Mucosa of rectum (tissue), 2 donors: Measurements from ENCODE around the gene CEP104.

Experiments used
- H3K27ac ChIP-seq, 2 donors: one replicate each; pipeline ENCODE4 v1.7.0; 2013; ENCODE audit warnings: inconsistent platforms in 2 of 2, low read depth in 2 of 2, low read length in 2 of 2
- H3K27me3 ChIP-seq, 2 donors: one replicate each; pipeline ENCODE4 v1.7.0; 2013; ENCODE audit warnings: low read length in 2 of 2; ENCODE audit not compliant: control insufficient read depth in 2 of 2, insufficient read depth in 2 of 2
- H3K36me3 ChIP-seq, 2 donors: one replicate each; pipeline ENCODE4 v1.7.0; 2013; ENCODE audit warnings: low read length in 2 of 2; ENCODE audit not compliant: control insufficient read depth in 2 of 2, insufficient read depth in 2 of 2
- H3K4me1 ChIP-seq, 2 donors: one replicate each; pipeline ENCODE4 v1.7.0; 2013; ENCODE audit warnings: low read length in 2 of 2, mild to moderate bottlenecking in 1 of 2; ENCODE audit not compliant: control insufficient read depth in 2 of 2, insufficient read depth in 2 of 2
- H3K4me3 ChIP-seq, 2 donors: one replicate each; pipeline ENCODE4 v1.7.0; 2013; ENCODE audit warnings: low read length in 2 of 2
- H3K9ac ChIP-seq, 2 donors: one replicate each; pipeline ENCODE4 v1.7.0; 2013; ENCODE audit warnings: low read length in 2 of 2, low read depth in 1 of 2, mild to moderate bottlenecking in 1 of 2
- H3K9me3 ChIP-seq, 2 donors: one replicate each; pipeline ENCODE4 v1.7.0; 2013; ENCODE audit warnings: low read length in 2 of 2; ENCODE audit not compliant: control insufficient read depth in 2 of 2
- donor health status: healthy.
- donor health status: Normal muscosa, but diverticular disease.

The CEP104 gene

GRCh38 chr1:3856923-3857790, at the start of gene CEP104, which contains the start of gene DFFB:
Gene CEP104 (minus strand): TSS chr1:3857211. CDS start chr1:3852407, 4,804 bp downstream.
Gene DFFB (plus strand): TSS chr1:3857476. CDS start chr1:3857604, 128 bp downstream.
- Histone ChIP-seq H3K36me3 (peaks cover 0 to 3% of the 10 kb centered on the region in 2 donors), H3K4me1 (peaks cover 14 to 18% of the 10 kb centered on the region in 2 donors), H3K4me3 (peak within 1 kb of the TSS; percentile 89 to 94), H3K27me3 (no peaks in the 10 kb centered on the region), H3K9ac (peak within 1 kb of the TSS; percentile 68 to 85), H3K9me3 (no peaks in the 10 kb centered on the region), H3K27ac (peak within 1 kb of the TSS; percentile 66 to 77)

GRCh38 chr1:3906672-3907020, 49.6 kb upstream of the CEP104 start:
- Histone ChIP-seq H3K36me3 (no peaks in the 10 kb centered on the region), H3K9me3 (no peaks in the 10 kb centered on the region), H3K4me1 (peaks cover 2 to 14% of the 10 kb centered on the region in 2 donors)

DNA sequence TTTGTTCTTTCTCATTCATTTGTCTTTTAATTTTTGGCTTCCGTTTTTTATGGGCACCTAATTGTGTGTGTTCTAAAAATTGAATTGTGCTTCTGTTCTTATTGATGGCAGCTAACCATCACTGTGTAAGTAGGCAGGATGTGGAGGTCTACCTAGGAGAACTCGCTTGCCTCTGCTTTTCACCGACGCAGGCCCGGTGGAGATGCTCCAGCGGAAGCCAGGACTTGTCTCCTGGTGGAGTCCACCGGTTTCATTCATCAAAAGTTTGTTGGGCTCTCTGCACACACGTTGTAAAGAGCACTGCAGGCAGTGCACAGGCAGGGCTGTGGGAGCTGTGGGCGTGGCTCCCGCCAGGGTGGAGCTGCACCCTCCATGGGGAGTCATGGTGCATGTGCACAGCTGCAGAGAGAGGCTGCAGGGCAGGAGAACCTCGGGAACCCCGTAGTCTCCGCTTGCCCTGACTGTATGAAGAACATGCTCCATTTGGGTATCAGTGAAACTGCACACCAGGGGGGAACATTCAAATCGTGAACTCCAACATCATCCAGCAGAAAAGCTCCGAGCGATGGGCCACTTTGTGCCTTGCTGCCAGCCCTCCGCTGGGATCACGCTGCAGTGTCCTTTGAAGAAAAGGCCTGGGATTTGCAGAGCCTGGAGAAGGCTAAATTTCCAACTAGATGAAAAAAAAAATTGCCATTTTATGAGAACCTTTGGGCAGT, 49.1 kb upstream of the CEP104 start:
- peaks cover 2 to 14% of the 10 kb centered on the region in 2 donors for H3K4me1 ChIP-seq
- no peak overlapping the region for H3K4me3 ChIP-seq
- H3K9ac ChIP-seq: no peak overlapping the region
- H3K9me3 ChIP-seq: no peaks in the 10 kb centered on the region
- H3K27ac ChIP-seq: no peak overlapping the region
- H3K36me3 ChIP-seq: no peaks in the 10 kb centered on the region
- H3K27me3 ChIP-seq: peaks cover 0 to under 1% of the 10 kb centered on the region in 2 donors

More at GRCh38 chr1:3906672-3907020, 49.6 kb upstream of the CEP104 start:
- H3K27ac ChIP-seq: no peak overlapping the region
- peaks cover 0 to 4% of the 10 kb centered on the region in 2 donors for H3K27me3 ChIP-seq
- no peak overlapping the region for H3K9ac ChIP-seq
- H3K4me3 ChIP-seq: no peak overlapping the region

DNA sequence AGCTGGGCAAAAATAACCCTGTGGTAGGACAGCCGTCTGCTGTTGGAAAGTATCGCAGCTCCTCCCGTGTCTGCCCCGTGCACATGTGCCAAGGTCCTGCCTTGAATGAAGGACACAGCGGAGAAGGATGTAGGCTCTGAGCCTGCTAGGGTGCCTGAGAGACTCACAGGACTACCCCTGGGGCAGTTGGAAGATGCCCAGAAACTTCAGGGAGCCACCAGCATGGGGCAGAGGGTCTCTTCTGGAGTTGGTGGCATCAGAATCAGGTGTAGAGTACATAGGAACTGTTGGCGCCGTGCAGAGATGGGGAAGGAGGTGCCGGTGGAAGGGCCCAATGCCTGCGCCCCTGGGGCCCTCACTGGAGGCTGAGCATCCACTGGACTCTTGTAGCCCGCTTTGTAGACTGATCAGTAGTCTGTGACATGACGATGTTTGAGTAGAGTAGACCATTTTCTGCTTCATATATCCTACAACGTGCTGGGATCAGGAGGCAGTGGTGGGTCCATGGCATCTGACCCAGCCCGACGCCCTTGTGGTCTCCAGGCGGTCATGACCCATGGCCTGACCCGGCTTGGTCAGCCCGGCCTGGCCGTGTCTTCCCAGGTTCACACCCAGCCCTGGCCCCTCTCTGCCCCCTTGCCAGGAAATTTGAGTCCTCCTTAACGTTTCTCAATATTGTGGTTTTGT, 48.4 kb upstream of the CEP104 start:
- H3K27me3 ChIP-seq: no peaks in the 10 kb centered on the region
- no peak overlapping the region for H3K4me3 ChIP-seq
- H3K4me1 ChIP-seq: peaks cover 2 to 8% of the 10 kb centered on the region in 2 donors
- H3K27ac ChIP-seq: no peak overlapping the region
- H3K9ac ChIP-seq: no peak overlapping the region
- H3K9me3 ChIP-seq: no peaks in the 10 kb centered on the region
- H3K36me3 ChIP-seq: no peaks in the 10 kb centered on the region

DNA sequence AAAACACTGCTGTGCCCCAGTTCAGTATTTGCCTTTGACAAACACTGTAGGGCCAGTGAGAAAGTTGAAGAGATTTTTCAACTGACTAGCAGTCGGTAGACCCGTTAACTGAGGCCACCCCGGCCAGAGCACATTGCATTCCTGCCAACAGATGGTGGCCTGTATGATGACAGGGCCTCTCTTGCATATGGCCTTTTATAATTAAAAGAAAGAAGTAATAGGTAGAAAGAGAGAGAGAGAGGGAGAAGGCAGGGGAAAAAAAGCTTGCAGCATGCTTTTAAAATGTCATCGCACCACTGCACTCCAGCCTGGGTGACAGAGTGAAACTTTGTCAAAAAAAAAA, 47.8 kb upstream of the CEP104 start:
- H3K27ac ChIP-seq: no peak overlapping the region
- H3K27me3 ChIP-seq: no peaks in the 10 kb centered on the region
- H3K4me1 ChIP-seq: peaks cover 2 to 8% of the 10 kb centered on the region in 2 donors
- H3K4me3 ChIP-seq: no peak overlapping the region
- H3K9me3 ChIP-seq: no peaks in the 10 kb centered on the region
- H3K36me3 ChIP-seq: no peaks in the 10 kb centered on the region
- no peak overlapping the region for H3K9ac ChIP-seq

DNA sequence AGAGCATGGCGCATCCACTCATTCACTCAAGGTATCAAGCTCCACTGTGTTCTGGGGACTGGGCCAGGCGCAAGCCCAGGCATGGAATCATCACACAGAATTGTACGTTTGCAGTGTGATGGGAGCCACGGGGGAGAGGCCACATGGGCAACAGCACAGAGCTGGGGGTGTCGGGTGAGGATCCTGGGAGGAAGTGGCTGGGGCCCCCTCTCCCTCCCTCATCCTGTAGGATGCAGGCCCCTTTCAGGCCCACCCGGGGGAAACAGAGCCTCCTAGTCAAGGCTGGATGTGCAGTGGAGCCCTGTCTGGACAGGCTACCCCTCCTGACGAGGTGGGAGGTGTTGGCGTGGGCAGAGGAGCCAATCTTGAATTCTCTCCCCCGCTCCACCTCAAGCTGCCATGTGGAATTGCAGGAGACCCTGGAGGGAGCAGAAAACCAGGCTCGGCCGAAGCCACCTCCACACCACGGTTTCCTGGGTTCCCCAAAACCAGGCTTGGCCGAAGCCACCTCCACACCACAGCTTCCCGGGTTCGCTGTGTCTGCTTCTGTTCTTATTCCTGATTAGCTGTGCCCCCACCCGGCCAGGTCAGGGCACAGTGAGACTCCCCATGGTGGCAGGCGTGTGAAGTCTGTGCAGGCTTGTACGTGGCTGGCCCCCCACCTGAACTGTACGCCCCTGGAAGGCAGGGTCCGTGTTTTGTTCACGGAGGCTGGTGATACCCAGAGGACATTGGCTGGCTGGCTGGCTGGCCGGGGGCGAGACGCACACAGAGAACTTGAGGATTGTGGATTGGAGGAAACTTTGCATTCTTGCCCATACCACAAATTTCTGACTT, 47.2 kb upstream of the CEP104 start:
- H3K27ac ChIP-seq: no peak overlapping the region
- H3K9ac ChIP-seq: no peak overlapping the region
- no peaks in the 10 kb centered on the region for H3K9me3 ChIP-seq
- no peaks in the 10 kb centered on the region for H3K36me3 ChIP-seq
- H3K27me3 ChIP-seq: no peaks in the 10 kb centered on the region
- H3K4me1 ChIP-seq: peaks cover 5 to 13% of the 10 kb centered on the region in 2 donors
- no peak overlapping the region for H3K4me3 ChIP-seq

DNA sequence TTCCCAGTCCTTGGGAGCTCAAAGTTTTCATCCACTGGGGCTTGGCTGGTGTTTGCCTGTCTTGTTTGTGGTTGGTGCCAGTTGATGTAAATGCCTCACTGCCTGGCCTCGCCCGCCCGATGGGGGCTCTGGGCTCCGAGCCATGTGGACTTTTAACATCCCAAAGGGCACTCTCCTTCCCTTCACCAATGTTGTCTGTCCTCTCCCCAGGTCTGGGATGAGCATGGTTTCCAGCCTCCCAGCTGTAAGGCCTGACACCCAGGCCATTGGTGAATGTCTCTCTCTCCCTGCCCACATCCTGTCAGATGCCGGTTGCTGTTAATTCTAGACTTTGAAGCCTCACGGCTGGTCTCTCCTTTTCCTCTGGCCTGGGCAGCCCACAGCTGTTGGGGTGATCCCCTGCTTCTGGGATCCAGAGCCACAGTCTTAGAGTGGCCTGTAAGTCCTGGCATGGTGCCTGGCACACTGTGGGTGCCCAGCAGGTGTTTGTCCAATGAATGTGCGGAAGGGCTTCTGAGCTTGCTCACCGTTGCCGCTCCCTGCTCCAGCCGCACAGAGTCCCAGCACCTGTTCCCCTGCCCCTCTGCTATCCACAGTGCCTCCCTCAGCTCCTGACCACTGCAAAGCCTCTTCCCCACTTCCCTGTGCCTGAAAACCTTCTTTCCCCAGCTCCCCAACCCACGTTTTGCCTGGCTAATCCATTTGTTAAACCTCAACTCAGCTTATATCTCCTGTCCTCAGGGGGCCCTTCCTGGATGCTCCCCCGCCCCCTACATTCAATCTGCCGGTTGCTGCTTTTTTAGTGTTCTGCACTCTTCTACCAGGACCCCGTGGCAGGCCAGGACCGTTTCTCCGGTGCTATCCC, 46.4 kb upstream of the CEP104 start:
- no peaks in the 10 kb centered on the region for H3K27me3 ChIP-seq
- peaks cover 6 to 13% of the 10 kb centered on the region in 2 donors for H3K4me1 ChIP-seq
- H3K4me3 ChIP-seq: no peak overlapping the region
- no peaks in the 10 kb centered on the region for H3K36me3 ChIP-seq
- no peak overlapping the region for H3K27ac ChIP-seq
- H3K9ac ChIP-seq: no peak overlapping the region
- no peaks in the 10 kb centered on the region for H3K9me3 ChIP-seq

DNA sequence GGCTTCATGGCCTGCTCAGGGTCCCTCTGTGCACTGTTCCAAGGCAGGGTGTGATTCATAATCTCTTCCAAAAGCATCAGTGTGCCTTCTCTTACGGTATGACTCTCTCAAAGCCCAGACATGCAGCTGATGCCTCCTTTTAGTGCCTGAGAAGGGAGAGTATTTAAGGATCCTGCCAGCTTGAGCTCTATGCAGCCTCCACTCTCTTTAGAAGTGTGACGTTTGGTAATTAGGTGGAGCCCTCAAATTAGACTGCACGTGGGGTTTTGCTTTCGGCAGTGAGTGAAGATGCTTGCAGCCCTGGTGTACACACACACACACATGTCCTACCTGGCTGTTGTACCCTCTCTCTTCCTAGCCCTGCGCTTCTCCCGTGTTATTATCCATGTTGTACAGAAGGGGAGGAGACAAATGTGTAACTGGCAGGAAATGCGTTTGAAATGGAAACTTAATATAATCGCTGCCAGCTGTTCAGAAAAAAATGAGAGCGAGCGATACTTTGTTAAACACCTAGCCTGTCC, 45.6 kb upstream of the CEP104 start:
- no peak overlapping the region for H3K27ac ChIP-seq
- no peaks in the 10 kb centered on the region for H3K9me3 ChIP-seq
- H3K4me1 ChIP-seq: peaks cover 6 to 13% of the 10 kb centered on the region in 2 donors
- no peaks in the 10 kb centered on the region for H3K36me3 ChIP-seq
- H3K27me3 ChIP-seq: no peaks in the 10 kb centered on the region
- no peak overlapping the region for H3K4me3 ChIP-seq
- no peak overlapping the region for H3K9ac ChIP-seq

GRCh38 chr1:3902111-3902511, 45.1 kb upstream of the CEP104 start:
- Histone ChIP-seq H3K4me3 (no peak overlapping the region), H3K27me3 (no peaks in the 10 kb centered on the region), H3K9ac (no peak overlapping the region), H3K9me3 (no peaks in the 10 kb centered on the region), H3K4me1 (peaks cover 6 to 13% of the 10 kb centered on the region in 2 donors), H3K27ac (no peak overlapping the region), H3K36me3 (no peaks in the 10 kb centered on the region)
